DMS 273 (cell line): ENCODE measurements around the gene FAR2.
"Not testable (repeated sequence)": the region's sequence is repeated elsewhere in the genome, so short reads cannot be mapped to it uniquely, and the experiment has no call there.

Source experiments
- DNase-seq: peaks from one replicate; lab custom pipeline; 2025; ENCODE audit not compliant: unreplicated experiment; lab: John Stamatoyannopoulos, UW

FAR2 gene

GRCh38 chr12:29316752-29317151 is 167.7 kb downstream of the FAR2 start:
- DNase-seq, result no peak

GRCh38 chr12:29317556-29318363 is 168.7 kb downstream of the FAR2 start:
- peak; percentile 68 for DNase-seq

GRCh38 chr12:29320295-29321085 is 171.4 kb downstream of the FAR2 start:
- no peak for DNase-seq

- no peak for DNase-seq
These were observed 173.1 kb downstream of the FAR2 start for GRCh38 chr12:29322157-29322556.

- no peak for DNase-seq
These were observed 180.3 kb downstream of the FAR2 start for GRCh38 chr12:29329411-29329810.

GRCh38 chr12:29333178-29333577 is 184.1 kb downstream of the FAR2 start:
- DNase-seq, result no peak

GRCh38 chr12:29334937-29335336 is 185.9 kb downstream of the FAR2 start:
- no peak for DNase-seq

- no peak for DNase-seq
These were observed 188.2 kb downstream of the FAR2 start for GRCh38 chr12:29337325-29337724.

GRCh38 chr12:29343022-29343799 is 194.1 kb downstream of the FAR2 start:
- no peak for DNase-seq

GRCh38 chr12:29346769-29347421 is 197.8 kb downstream of the FAR2 start:
- no peak for DNase-seq

- peak; percentile 13 for DNase-seq
These were observed 201.0 kb downstream of the FAR2 start for GRCh38 chr12:29350080-29350479.

GRCh38 chr12:29354954-29355353 is 205.9 kb downstream of the FAR2 start:
- DNase-seq, result no peak

GRCh38 chr12:29365091-29365490 is 216.0 kb downstream of the FAR2 start:
- no peak for DNase-seq

GRCh38 chr12:29374012-29374411 is 224.9 kb downstream of the FAR2 start:
- DNase-seq, result no peak

- DNase-seq, result no peak
These were observed 225.8 kb downstream of the FAR2 start for GRCh38 chr12:29374913-29375312.

- DNase-seq, result no peak
These were observed 227.0 kb downstream of the FAR2 start for GRCh38 chr12:29376118-29376517.

- DNase-seq, result peak; percentile 98
These were observed 231.8 kb downstream of the FAR2 start, which contains the start of gene ERGIC2 for GRCh38 chr12:29380536-29381523. TSS of gene ERGIC2 (minus strand) at chr12:29381172. CDS start at chr12:29371633, 9,539 bp downstream.

GRCh38 chr12:29382251-29382650 is 233.2 kb downstream of the FAR2 start:
- DNase-seq, result no peak

GRCh38 chr12:29385194-29385593 is 236.1 kb downstream of the FAR2 start:
- not testable (repeated sequence) for DNase-seq
